Fibroblast of lung (primary cell): ENCODE results near the gene GAS5. TPM values are rescaled to one million over a fixed set of nuclear protein-coding genes. Genes with fewer than 3 reads are reported as not detected.

Source experiments
- DNase-seq, 2 donors: peaks; one replicate each; pipeline versions ENCODE4 v3.0.0 to v3.0.0-alpha.2; 2010; ENCODE audit warnings: low read depth in 2 of 2
- H2AFZ ChIP-seq: 2 replicates; pipeline ENCODE4 v1.5.1; 2012; ENCODE audit warnings: low read length, control low read depth, inconsistent platforms
- H3K27ac ChIP-seq: 2 replicates; pipeline ENCODE4 v1.5.1; 2011; ENCODE audit warnings: low read length, control low read depth; ENCODE audit not compliant: insufficient read depth
- H3K27me3 ChIP-seq: 2 replicates; pipeline ENCODE4 v1.5.1; 2011; ENCODE audit warnings: mild to moderate bottlenecking, low read length; ENCODE audit not compliant: control insufficient read depth, insufficient read depth
- H3K36me3 ChIP-seq: 2 replicates; pipeline ENCODE4 v1.5.1; 2011; ENCODE audit warnings: low read length; ENCODE audit not compliant: control insufficient read depth, insufficient read depth
- H3K4me1 ChIP-seq: 2 replicates; pipeline ENCODE4 v1.5.1; 2011; ENCODE audit warnings: low read length; ENCODE audit not compliant: control insufficient read depth, insufficient read depth; ENCODE audit errors: extremely low read depth
- H3K4me2 ChIP-seq: 2 replicates; pipeline ENCODE4 v1.5.1; 2011; ENCODE audit warnings: low read length, control low read depth; ENCODE audit not compliant: insufficient read depth; ENCODE audit errors: extremely low read depth
- H3K4me3 ChIP-seq, 4 experiments: fragments of 200-600 bp in 1 of 4; sonication (generic) in 1 of 4; replicated peaks in 1 of 4; 2 replicates each; pipeline ENCODE4 v1.5.1; 2011 to 2016; ENCODE audit warnings: low read length in 4 of 4, low read depth in 3 of 4, mild to moderate bottlenecking in 3 of 4, control low read depth in 2 of 4, inconsistent platforms in 1 of 4, mixed read lengths in 1 of 4; ENCODE audit not compliant: insufficient read depth in 1 of 4; ENCODE audit errors: control extremely low read depth in 1 of 4
- H3K79me2 ChIP-seq: 2 replicates; pipeline ENCODE4 v1.5.1; 2012; ENCODE audit warnings: mild to moderate bottlenecking, low read length, inconsistent platforms; ENCODE audit not compliant: control insufficient read depth, insufficient read depth
- H3K9ac ChIP-seq: 2 replicates; pipeline ENCODE4 v1.5.1; 2011; ENCODE audit warnings: mild to moderate bottlenecking, low read length, control low read depth; ENCODE audit not compliant: insufficient read depth
- H3K9me3 ChIP-seq: 2 replicates; pipeline ENCODE4 v1.5.1; 2012; ENCODE audit warnings: low read depth, low read length; ENCODE audit not compliant: control insufficient read depth, insufficient read depth
- H4K20me1 ChIP-seq: 2 replicates; pipeline ENCODE4 v1.5.1; 2011; ENCODE audit warnings: low read length; ENCODE audit not compliant: control insufficient read depth, insufficient read depth; ENCODE audit errors: extremely low read depth
- CTCF ChIP-seq, 2 donors: IDR thresholded peaks in 1 of 2; conservative IDR thresholded peaks in 1 of 2; 1 replicate in 1 of 2; 2 replicates in 1 of 2; pipeline ENCODE4 v1.5.1; 2011 to 2012; ENCODE audit warnings: low read length in 2 of 2, control low read depth in 1 of 2, inconsistent platforms in 1 of 2, low read depth in 1 of 2, mild to moderate bottlenecking in 1 of 2
- EZH2 ChIP-seq: IDR thresholded peaks from 2 replicates; pipeline ENCODE4 v1.5.1; 2012; ENCODE audit warnings: low read length, control low read depth, mild to moderate bottlenecking; ENCODE audit errors: missing control alignments
- polyA plus RNA-seq, 2 donors: library from polyadenylated mRNA; depleted of rRNA in 1 of 2; stranded (reverse) in 1 of 2; unstranded in 1 of 2; fragments of >200 nt; gene quantifications; 2 replicates each; pipeline ENCODE4 v1.2.1, GENCODE V29; 2011 to 2012; ENCODE audit warnings: missing spikeins in 1 of 2
- total RNA-seq: library from RNA; depleted of rRNA; stranded (reverse); fragments of >200 nt; gene quantifications from 2 replicates; pipeline ENCODE4 v1.2.1, GENCODE V29; 2014

GAS5 gene
- total and polyA plus RNA-seq, 2 donors (not counting 1 experiment from before 2014, with no cell fraction given): 502 to 810 TPM

- no peak overlapping the region for H3K9ac ChIP-seq
- no peak overlapping the region for H2AFZ ChIP-seq
- H3K4me2 ChIP-seq: no peak overlapping the region
- H3K9me3 ChIP-seq: no peaks in the 10 kb centered on the region
- no peak for DNase-seq
- no peaks in the 10 kb centered on the region for H3K36me3 ChIP-seq
- TF ChIP-seq EZH2: no peak
- no peak for TF ChIP-seq CTCF (conservative IDR thresholded peaks at IDR 0.05 in 1 of 2, IDR thresholded peaks at IDR 0.05 in 1 of 2; ENCODE audit: low read depth in 1 of 2, low read length in 2 of 2)
- H3K27me3 ChIP-seq: no peaks in the 10 kb centered on the region
- peaks cover 70% of the 10 kb centered on the region for H3K79me2 ChIP-seq
- no peaks in the 10 kb centered on the region for H4K20me1 ChIP-seq
- no peak overlapping the region for H3K27ac ChIP-seq
- H3K4me1 ChIP-seq: no peaks in the 10 kb centered on the region
- no peak overlapping the region for H3K4me3 ChIP-seq
Measured at GRCh38 chr1:173818459-173818858, 49.3 kb downstream of the GAS5 start.

Other genes with a start within 250 kb of the GAS5 start
- not detected in 2 replicates for gene TEX50, start 232.7 kb downstream of the GAS5 start, total RNA-seq
- gene TEX50, start 232.7 kb downstream of the GAS5 start, polyA plus RNA-seq: not detected in 2 replicates
- gene ANKRD45, start 198.1 kb downstream of the GAS5 start, total RNA-seq: 1.3 and 1.7 TPM in 2 replicates
- gene ANKRD45, start 198.1 kb downstream of the GAS5 start, polyA plus RNA-seq: 0.34 and 0.43 TPM in 2 replicates
- gene KLHL20, start 153.0 kb downstream of the GAS5 start, total RNA-seq: 34.9 and 47.2 TPM in 2 replicates
- gene KLHL20, start 153.0 kb downstream of the GAS5 start, polyA plus RNA-seq: 23.3 and 29.2 TPM in 2 replicates
- 12.3 and 17.8 TPM in 2 replicates for gene DARS2, start 43.3 kb downstream of the GAS5 start, total RNA-seq
- gene DARS2, start 43.3 kb downstream of the GAS5 start, polyA plus RNA-seq: 19.5 and 26.7 TPM in 2 replicates
- 7.2 and 16.0 TPM in 2 replicates for gene CENPL, start 43.1 kb downstream of the GAS5 start, total RNA-seq
- gene CENPL, start 43.1 kb downstream of the GAS5 start, polyA plus RNA-seq: 9.9 and 16.5 TPM in 2 replicates
- gene ZBTB37, start 391 bp upstream of the GAS5 start, total RNA-seq: 6.7 and 8.3 TPM in 2 replicates
- gene ZBTB37, start 391 bp upstream of the GAS5 start, polyA plus RNA-seq: 2.4 and 3.0 TPM in 2 replicates
- gene SERPINC1, start 49.3 kb upstream of the GAS5 start, total RNA-seq: under 0.01 TPM in 1 of 2 replicates, not detected in the other
- gene SERPINC1, start 49.3 kb upstream of the GAS5 start, polyA plus RNA-seq: 0.06 TPM in 1 of 2 replicates, not detected in the other
- 12.8 and 17.5 TPM in 2 replicates for gene RC3H1, start 154.4 kb upstream of the GAS5 start, total RNA-seq
- 13.0 and 13.6 TPM in 2 replicates for gene RC3H1, start 154.4 kb upstream of the GAS5 start, polyA plus RNA-seq